HG03175 (cell line): ENCODE measurements around the gene ATP9A.
"Not testable (repeated sequence)": the region's sequence is repeated elsewhere in the genome, so short reads cannot be mapped to it uniquely, and the experiment has no call there.

Experiments used
- ATAC-seq: cut with Tn5 transposase; IDR thresholded peaks from one replicate; pipeline ENCODE4 v1.9.1; 2021; ENCODE audit warnings: mild to moderate bottlenecking, moderate library complexity; ENCODE audit not compliant: unreplicated experiment

ATP9A gene

DNA sequence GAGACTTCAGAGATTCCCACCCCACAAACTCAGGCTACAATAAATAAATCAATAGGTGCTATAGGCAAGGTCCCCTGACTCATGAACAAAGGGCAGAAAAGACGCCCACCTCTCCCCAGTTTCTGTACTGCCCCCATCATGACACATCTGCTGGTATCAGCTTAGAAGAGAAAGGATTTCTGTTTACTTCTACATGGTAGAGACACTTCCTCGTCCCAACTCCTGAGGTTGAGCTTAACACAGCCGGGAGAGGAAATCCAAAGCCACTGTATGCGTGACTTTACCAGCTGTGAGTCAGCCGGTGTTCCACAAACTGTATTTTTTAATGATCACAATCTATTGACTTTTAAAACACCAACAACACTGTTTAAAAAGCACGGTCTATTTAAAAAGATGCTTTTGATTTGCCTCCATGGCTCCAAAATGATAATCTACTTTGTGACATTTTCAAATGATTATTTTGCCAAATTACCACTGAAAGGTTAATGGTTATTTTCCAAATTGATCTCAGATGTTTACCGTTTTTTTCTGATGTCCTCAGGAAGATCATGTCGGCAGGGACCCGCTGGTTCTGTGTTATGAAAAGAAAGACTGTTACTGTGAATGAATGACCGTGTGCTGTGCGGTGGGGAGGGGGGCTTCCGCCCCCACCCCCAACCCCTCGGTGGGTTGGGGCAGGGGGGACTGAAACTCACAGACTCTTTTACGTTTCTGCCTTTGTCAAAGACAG, 72.5 kb downstream of the ATP9A start:
- no peak for ATAC-seq

DNA sequence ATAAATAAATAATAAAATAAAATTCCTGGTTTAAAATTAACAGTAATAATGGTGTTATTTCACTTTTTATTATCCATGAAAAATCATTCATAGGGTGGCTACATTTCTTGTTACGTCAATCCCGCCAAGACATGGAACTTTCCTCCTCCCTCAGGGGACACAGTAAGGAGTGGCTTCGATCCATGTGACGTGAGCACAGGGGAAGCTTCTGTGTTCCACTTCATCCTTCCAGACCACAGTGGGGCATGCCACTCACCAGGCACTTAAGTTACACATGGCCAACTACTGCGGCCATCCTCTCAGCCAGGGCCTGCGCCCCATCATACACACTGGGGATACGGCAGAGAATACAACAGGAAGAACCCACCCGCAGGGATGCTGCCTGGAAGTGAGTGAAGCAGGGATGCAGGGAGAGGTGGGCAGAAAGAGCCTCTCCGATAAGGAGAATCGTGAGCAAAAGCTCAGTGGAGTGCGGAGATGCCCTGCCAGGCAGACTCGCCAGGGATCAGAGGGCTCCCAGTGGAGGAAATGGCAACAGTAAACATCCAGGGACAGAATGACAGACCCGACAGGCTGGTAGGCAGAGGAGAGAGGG, 75.3 kb downstream of the ATP9A start:
- ATAC-seq, result no peak

DNA sequence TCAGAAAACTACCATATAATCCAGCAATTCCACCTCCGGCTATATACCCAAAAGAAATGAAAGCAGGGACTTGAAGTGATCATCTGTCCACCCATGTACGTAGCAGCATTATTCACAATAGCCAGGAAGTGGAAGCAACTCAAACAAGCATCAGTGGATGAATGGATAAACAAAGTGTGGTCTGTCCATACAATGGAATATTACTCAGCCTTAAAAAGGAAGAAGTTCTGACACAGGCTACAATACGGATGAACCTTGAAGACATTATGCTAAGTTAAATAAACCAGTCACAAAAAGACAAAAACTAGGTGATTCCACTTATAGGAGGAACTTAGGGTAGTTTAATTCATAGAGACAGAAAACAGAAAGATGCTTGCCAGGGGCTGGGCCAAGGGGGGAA, 76.5 kb downstream of the ATP9A start:
- no peak for ATAC-seq

DNA sequence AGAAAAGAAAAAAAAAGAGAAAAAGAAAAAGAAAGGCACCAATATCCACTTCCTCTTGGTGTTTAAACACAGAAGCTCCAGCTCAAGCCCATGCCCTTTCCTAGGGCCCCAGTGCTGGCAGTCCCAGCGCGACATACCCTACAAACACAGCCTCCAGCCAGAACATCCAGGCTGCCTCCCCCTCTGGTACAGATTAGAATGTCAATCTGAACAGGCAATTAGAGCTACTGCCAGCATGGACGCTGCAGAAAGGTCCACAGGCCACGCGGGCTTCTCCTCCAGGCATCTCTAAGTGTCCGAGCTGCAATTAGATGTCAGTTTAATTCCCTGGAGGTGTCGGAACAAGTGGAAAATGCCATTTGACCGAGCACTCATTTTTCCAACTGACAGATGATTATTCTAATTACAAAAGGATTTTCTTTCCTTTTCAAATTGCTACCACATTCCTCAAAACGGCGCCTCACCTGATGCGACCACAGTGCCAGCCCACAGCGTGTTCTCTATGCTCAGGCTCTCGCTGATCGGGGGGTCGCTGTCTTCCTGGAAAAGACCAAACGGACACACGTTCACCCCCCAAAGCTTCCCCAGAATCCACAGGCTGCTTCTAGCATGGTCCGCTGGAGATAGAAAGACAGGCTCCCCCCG, 79.5 kb downstream of the ATP9A start:
- ATAC-seq, result no peak

GRCh38 chr20:51687630-51688029, 80.6 kb downstream of the ATP9A start:
- ATAC-seq, result no peak

- ATAC-seq, result no peak
These were observed 81.1 kb downstream of the ATP9A start for GRCh38 chr20:51687108-51687507.

GRCh38 chr20:51685494-51685893, 82.7 kb downstream of the ATP9A start:
- not testable (repeated sequence) for ATAC-seq

- no peak for ATAC-seq
These were observed 88.0 kb downstream of the ATP9A start for GRCh38 chr20:51680067-51680749.

- no peak for ATAC-seq
These were observed 88.8 kb downstream of the ATP9A start for GRCh38 chr20:51679254-51679921.

GRCh38 chr20:51678026-51678697, 90.0 kb downstream of the ATP9A start:
- no peak for ATAC-seq

DNA sequence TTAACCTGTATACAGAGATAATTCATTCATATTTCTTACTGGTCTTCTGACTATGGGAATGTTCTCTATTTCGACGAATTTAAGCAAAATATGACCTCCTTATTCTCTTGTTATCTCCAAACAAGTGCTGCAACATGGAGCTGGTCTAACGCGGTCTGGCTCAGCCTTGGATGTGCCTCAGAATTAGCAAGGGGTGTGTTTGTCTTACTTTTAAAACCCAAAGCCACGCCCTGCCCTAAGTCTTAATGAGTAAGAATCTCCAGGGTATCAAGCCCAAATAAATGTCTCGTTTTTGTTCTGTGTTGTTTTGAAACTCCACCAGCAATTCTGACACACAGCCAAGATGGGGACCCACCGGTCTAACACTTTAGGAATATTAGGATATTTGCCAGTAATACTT, 99.2 kb downstream of the ATP9A start:
- no peak for ATAC-seq

- no peak for ATAC-seq
These were observed 99.7 kb downstream of the ATP9A start for GRCh38 chr20:51668515-51668914.

DNA sequence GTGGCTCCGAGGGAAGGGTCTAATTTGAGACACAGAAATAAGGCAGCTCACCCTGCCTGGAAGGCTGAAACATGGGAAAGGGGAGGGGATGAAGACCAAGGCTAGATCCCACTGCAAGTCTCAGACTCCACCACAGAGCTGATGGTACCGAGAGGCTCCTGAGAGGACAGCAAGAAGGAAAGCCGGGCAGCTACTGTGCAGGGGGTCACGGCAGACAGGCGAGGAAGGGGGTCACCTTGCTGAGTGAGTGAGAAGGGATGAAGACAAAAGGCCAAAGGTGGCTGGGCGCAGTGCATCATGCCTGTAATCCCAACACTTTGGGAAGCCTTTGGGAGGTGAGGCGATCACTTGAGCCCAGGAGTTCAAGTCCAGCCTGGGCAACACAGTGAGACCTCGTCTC, 100.7 kb downstream of the ATP9A start:
- no peak for ATAC-seq

GRCh38 chr20:51667002-51667408, 101.2 kb downstream of the ATP9A start:
- no peak for ATAC-seq

DNA sequence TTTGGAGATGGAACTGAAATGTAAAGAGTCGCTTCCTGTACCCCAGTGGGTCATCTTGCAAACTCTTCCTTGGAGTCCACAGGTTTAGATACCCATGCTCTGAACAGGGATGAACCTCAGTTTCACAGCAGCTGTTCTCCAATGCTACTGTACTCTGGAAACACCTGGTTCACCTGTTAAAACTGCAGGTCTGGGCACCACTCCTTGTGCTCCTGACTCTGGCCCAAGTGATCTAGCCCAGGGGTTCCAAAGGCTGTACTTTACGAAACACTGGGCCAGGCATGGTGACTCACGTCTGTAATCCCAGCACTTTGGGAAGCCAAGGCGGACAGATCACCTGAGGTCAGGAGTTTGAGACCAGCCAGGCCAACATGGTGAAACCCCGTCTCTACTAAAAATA, 102.1 kb downstream of the ATP9A start:
- no peak for ATAC-seq

GRCh38 chr20:51665543-51666118, 102.6 kb downstream of the ATP9A start:
- ATAC-seq, result no peak

DNA sequence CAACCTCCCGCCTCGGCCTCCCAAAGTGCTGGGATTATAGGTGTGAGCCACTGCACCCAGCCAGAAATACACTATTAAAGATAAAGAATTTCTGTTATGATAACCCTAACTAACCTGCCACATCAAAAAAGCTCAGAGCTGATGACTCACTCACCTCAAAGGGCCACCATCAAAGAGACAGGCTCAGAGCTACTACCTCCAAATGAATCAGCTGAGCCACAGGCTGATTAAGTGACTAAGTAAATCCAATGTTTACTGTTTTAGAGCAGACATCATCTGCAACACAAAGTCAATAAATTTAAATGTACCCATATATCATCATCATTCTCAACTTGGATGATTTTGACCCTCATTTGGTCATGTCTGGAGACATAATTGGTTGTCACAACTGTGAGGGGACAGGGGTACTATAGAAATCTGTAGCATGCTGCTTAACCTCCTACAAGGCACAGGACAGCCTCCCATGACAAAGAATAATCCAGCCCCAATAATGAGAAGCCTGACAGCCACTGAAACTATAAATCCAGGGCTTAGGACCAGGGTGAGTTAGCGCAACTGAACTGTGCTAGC, 106.5 kb downstream of the ATP9A start:
- no peak for ATAC-seq

DNA sequence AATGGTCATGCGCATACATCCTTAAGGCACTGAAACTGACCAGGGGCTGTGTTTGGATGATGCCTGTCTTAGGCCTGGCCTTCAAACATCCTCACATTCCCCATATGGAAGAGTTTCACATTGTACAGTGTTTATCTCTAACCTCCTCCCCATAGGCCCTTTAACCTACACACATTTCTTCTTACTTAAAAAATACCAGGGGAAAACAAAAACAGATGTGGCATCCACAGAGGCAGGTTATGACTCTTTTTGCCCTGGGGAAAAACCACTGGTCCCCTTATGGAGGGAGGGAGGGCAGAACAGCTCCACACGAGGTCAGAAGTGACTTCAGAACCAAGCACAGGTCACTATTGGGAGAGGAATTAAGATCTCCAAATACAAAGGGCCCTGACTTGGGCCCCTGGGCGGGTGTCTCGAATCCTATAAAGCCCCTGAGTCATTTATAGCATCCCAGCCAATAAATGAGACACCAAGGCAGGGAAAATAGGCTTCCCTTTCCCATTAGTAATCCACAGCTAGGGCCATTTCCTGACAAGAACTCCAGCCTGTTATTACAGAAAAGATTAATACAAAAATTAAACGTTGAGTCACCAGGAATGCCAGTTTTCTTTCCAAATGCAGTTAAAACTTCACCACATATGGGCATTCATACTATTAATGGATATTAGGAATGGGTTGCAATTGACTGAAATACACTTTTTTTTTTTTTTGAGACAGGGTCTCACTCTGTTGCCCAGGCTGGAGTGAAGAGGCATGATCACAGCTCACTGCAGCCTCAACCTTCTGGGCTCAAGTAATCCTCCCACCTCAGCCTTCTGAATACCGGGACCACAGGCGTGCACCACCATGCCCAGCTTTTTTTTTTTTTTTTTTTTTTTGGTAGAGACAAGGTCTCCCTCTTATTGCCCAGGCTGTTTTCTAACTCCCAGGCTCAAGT, 107.2 kb downstream of the ATP9A start:
- ATAC-seq, result no peak

DNA sequence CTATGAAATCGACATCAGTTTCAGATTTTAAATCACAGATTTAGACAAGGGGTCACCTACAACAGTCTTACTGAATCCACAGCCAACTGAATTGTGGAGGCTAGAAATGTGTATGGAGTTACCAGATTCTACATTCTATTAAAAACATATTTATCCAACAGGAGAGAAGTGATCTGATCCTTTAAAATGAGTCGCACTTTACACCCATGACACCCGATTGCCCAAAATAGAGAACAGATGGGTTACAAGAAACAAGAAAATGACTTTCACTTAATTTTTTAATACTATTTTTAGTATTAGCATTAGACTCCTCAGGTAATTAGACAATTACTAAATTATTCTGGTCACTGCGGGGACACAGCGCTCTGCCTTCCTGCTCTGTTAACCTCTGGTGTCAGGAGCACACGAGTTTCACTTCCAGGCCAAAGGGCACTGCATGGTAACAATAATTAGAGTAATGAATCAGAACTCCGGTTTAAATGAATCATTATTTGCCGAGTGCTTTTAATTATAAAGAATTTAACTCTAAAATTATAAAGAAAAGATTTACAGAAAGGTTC, 108.6 kb downstream of the ATP9A start:
- ATAC-seq, result no peak
